Left colon (tissue), 2 donors: ENCODE data around the gene TCAP. TPM values are rescaled to one million over a fixed set of nuclear protein-coding genes. Genes with fewer than 3 reads are reported as not detected.

Experiments used
- ATAC-seq: fragments of 200-7000 bp; cut with Tn5 transposase; one replicate; pipeline ENCODE4 v1.9.1; 2020; ENCODE audit warnings: mild to moderate bottlenecking, moderate library complexity
- DNase-seq, 2 donors: peaks; one replicate each; pipeline ENCODE4 v3.0.0-alpha.2; 2020
- intact Hi-C, 2 donors: fragments of 100-400 bp; cut with DNase I in 1 of 2; cut with micrococcal nuclease in 1 of 2; formaldehyde crosslinking; loops; one replicate each; pipeline versions ENCODE4 v1.11.2 to v1.14.0; 2022; cut with DNase I, micrococcal nuclease
- total RNA-seq, 2 donors: library from RNA; stranded (reverse); fragmentation: NEBNext Ultra II Directional; extraction: Animal tissue kit (Norgen Biotek cat#: 25700); gene quantifications; one replicate each; pipeline ENCODE4 v1.2.1, GENCODE V29; 2021
- donor health status: DM: no; HTN: no; CAD: no.
- donor health status: DM: yes; HTN: yes; CAD: no.

The TCAP gene
- total RNA-seq, 2 donors from 2014 or later = 0.43 to 0.50 TPM

- peak; percentile 71 for ATAC-seq
- DNase-seq = peak; percentile 74 to 78
- intact Hi-C loops = no loop called here
These were observed 2.4 kb upstream of the TCAP start for GRCh38 chr17:39662551-39663339.

- intact Hi-C loops = no loop called here
- no peak for DNase-seq
- ATAC-seq = peak; percentile 2
These were observed 1.8 kb upstream of the TCAP start for GRCh38 chr17:39663340-39663687.

- DNase-seq (peak in 1 of 2 donors; percentile 66), ATAC-seq (peak; percentile 59)
- intact Hi-C loops = no loop called here
These were observed 1.2 kb upstream of the TCAP start for GRCh38 chr17:39663688-39664580.

- intact Hi-C loops = no loop called here
- DNase-seq (no peak), ATAC-seq (no peak)
These were observed 584 bp downstream of the TCAP start for GRCh38 chr17:39665642-39666224.

GRCh38 chr17:39666231-39666600 is 1.1 kb downstream of the TCAP start:
- DNase-seq (no peak), ATAC-seq (no peak)
- intact Hi-C loops = no loop called here

GRCh38 chr17:39666601-39667261 is 1.6 kb downstream of the TCAP start:
- intact Hi-C loops = no loop called here
- no peak for DNase-seq
- ATAC-seq = no peak

GRCh38 chr17:39667262-39667944 is 2.3 kb downstream of the TCAP start:
- intact Hi-C loops = no loop called here
- ATAC-seq (no peak), DNase-seq (peak in 1 of 2 donors; percentile 41)

GRCh38 chr17:39667945-39668924 is 3.1 kb downstream of the TCAP start, which contains the start of gene PNMT:
Gene PNMT (plus strand): TSS chr17:39668453. CDS start chr17:39668476, 23 bp downstream.
- ATAC-seq = peak; percentile 37
- intact Hi-C loops = no loop called here

GRCh38 chr17:39669897-39670735 is 5.0 kb downstream of the TCAP start:
- ATAC-seq (no peak), DNase-seq (no peak)
- intact Hi-C loops = no loop called here

More at GRCh38 chr17:39667945-39668924, 3.1 kb downstream of the TCAP start, which contains the start of gene PNMT:
- DNase-seq = peak in 1 of 2 donors; percentile 90

GRCh38 chr17:39670746-39671145 is 5.6 kb downstream of the TCAP start:
- DNase-seq (no peak), ATAC-seq (no peak)
- intact Hi-C loops = no loop called here

- peak; percentile 61 for ATAC-seq
- intact Hi-C loops = no loop called here
- peak; percentile 70 for DNase-seq
These were observed 6.7 kb downstream of the TCAP start for GRCh38 chr17:39671651-39672521.

- DNase-seq (no peak), ATAC-seq (no peak)
- intact Hi-C loops = no loop called here
These were observed 7.6 kb downstream of the TCAP start for GRCh38 chr17:39672522-39673334.

GRCh38 chr17:39673335-39674081 is 8.4 kb downstream of the TCAP start:
- ATAC-seq = no peak
- intact Hi-C loops = no loop called here

GRCh38 chr17:39674179-39674578 is 9.0 kb downstream of the TCAP start:
- ATAC-seq (no peak), DNase-seq (no peak)
- intact Hi-C loops = no loop called here

More at GRCh38 chr17:39673335-39674081, 8.4 kb downstream of the TCAP start:
- DNase-seq = no peak
